Subcutaneous adipose tissue (tissue), 4 donors: Measurements from ENCODE around the gene KIFC1. TPM values are rescaled to one million over a fixed set of nuclear protein-coding genes. Genes with fewer than 3 reads are reported as not detected.

Experiments
- CTCF ChIP-seq: fragments of 450-650 bp; IDR thresholded peaks from one replicate; pipeline ENCODE4 v1.5.1; 2016; ENCODE audit warnings: low read depth, mild to moderate bottlenecking, control low read depth, antibody characterized with exemption, moderate library complexity
- total RNA-seq, 4 donors: library from RNA; depleted of rRNA; stranded (reverse); fragments of >200 nt; gene quantifications; one replicate each; pipeline ENCODE4 v1.1.0, GENCODE V29; 2016

Gene KIFC1
- total RNA-seq, 4 donors from 2014 or later = 0.33 to 4.4 (median 3.9) TPM; not detected in 1

GRCh38 chr6:33450434-33450833 lies 58.8 kb downstream of the KIFC1 start:
- TF ChIP-seq CTCF = no peak

- TF ChIP-seq CTCF = no peak
Observed at GRCh38 chr6:33451606-33452005, 60.0 kb downstream of the KIFC1 start.

GRCh38 chr6:33452496-33452895 lies 60.9 kb downstream of the KIFC1 start:
- TF ChIP-seq CTCF = no peak

- no peak for TF ChIP-seq CTCF
Observed at GRCh38 chr6:33453393-33454008, 61.9 kb downstream of the KIFC1 start.

- no peak for TF ChIP-seq CTCF
Observed at GRCh38 chr6:33454009-33454946, 62.7 kb downstream of the KIFC1 start, which contains the start of gene ZBTB9. TSS of gene ZBTB9 (plus strand) at chr6:33454576. CDS start at chr6:33455101, 525 bp downstream.

- no peak for TF ChIP-seq CTCF
Observed at GRCh38 chr6:33455051-33455450, 63.4 kb downstream of the KIFC1 start.

- TF ChIP-seq CTCF = no peak
Observed at GRCh38 chr6:33456156-33456555, 64.5 kb downstream of the KIFC1 start.
